Amniotic stem cell (primary cell): ENCODE data around the gene ANK2.

ENCODE experiments used
- DNase-seq: peaks from one replicate; lab custom pipeline; 2025; lab: John Stamatoyannopoulos, UW

The ANK2 gene

DNA sequence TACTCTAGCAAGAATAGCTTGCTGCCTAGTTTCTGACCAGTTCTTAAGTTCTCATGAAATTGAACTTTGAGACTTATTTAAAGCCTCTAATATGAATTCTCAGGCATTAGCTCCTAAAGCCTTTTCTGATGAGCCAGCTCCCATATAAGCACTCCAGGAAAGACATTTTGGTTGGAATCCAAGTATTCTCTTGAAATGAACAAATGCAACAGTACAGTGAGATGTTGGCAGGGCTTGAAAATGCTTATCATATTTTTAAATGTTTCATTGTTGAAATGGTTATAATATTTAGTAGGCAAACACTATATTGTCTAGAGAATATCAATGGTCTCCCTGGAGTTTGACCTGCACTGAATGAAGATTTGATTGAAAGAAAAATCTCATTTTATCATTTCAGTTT, 240.3 kb downstream of the ANK2 start:
- peak; percentile 23 for DNase-seq

DNA sequence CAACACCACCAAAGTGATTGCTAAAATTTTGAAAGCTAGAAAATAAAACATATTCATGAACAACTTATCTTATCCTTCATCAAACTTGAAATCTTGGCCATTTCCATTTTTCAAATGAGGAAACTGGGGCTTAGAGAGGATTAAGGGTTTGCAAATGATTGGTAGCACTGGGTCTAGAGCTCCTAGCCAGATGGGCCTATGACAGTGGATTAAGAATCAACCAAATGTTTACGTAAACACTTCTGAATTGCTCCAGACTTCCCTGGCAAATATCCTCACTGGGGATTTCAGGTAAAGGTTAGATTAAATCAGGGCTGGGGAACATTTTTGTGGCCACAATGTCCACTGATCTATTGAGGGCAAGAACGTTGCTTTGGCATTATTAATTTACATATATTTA, 241.2 kb downstream of the ANK2 start:
- no peak for DNase-seq

DNA sequence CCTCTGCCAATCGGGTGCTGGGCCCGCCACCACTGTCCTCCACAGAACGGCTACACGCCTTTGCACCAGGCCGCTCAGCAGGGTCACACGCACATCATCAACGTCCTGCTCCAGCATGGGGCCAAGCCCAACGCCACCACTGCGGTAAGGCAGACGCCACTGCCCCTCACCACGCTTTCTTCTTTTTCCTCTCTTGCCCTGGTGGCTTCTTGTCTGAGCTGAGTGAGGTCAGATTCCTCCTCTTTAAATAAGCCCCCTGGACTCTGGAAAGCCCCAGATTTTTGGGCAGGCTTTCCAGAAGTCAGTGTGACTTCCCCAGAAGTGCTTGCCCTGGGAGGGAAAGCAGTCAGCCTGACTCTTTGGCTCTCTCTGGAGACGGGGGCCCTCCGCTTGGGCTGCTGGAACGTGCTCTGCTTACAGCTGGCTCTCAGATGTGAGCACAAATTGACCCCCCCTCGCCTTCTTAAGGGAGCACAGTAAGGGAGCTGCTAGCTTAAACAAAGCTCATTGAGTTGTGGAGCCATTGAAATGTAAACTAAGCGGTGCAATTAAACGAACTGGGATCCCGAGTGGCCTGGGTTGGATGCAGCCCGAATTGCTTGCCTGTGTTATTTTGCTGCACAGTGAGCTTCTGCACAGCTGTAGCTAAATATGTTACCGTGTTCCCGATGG, 243.1 kb downstream of the ANK2 start:
- DNase-seq = no peak

DNA sequence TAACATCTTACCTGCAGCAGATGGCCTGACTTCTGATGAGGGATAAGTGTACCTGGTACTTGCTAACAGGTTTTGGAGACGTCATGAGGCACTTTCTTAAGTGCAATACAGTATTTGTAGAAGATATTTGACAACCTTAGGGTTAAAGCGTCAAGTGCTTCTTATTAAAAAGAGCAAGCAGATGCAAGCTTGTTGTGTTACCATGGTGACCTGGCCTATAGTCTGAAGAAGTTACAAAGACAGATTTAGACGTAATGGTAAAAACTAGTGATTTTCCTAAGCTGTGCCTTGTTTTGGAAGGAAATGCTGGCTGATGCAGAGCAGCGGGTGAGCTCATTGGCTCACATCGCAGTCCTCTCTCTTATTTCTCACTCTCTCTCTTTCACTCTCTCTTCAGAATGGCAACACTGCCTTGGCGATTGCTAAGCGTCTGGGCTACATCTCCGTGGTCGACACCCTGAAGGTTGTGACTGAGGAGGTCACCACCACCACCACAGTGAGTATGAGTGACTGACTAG, 243.6 kb downstream of the ANK2 start:
- no peak for DNase-seq

DNA sequence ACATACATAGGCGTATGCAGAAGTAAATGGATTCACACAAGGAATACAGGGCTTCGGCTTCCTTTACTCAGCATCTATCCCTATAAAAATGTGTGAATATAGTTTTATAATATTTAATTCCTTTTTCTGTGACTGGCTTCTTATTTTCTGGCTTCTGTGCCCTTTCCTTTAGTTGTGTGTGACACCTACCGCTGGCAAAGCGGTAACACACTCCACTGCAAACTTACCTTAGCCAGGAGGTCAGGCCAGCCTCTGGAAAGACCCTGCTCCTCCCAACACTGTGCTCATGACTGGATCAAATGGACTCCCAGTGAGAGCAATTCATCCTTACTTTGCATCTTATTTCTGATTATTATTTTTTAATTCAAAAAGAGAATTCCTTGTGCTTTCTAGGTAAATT, 244.2 kb downstream of the ANK2 start:
- no peak for DNase-seq

DNA sequence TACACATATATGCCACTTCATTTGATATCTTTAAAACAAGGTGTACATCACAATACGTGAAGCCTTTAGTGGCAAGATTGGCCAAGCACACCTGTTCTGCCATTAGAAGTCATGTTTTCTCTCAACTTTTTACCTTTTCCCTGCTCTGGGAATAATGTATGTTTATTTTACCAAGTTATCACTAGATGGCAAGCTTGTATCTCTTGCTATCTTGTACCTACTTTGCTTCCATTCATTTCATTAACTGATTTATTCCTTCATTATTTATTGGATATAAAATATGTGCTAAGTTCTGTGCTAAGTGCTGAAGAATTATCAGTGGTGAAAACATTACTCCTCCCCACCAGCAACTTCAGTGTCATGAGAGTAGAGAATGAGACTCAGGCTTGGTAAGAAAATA, 245.5 kb downstream of the ANK2 start:
- no peak for DNase-seq

DNA sequence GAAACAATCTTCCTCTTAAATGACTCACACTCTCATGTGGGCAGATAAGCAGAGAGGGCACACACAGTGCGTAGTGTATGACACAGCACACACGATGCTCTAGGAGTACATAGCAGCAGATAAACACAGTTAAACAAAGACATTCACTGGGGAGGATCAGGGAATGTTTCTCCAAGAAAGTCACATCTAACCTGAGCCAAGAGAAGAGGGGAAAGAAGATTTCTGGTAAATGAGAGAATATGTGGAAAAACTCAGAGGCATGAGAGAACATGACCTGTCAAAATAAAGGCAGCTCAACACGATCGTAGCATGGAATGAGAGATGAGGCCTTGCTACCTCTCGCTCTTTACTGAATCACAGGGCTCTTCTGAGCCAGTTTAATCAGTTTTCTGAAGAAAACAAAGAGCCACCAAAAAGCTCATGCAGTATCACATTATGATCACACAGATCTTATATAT, 251.0 kb downstream of the ANK2 start:
- no peak for DNase-seq

DNA sequence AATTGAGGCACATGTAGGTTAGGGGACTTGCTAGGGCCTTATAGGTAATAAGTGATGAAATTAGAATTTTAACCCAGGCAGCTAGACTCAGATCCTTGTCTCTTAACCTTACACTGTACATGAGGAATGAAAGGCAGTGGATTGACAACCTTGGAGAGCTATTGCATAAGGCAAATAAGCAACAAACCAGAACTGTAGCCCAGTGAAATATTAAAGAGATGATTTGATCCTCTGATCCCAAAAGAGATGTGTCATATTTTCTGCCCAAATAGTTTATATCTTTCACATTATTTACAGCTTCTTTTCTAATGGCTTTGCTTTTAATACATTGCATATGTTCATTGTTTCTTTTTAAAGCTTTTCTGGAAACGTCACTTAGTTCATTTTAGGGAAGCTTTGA, 252.6 kb downstream of the ANK2 start:
- DNase-seq = no peak

DNA sequence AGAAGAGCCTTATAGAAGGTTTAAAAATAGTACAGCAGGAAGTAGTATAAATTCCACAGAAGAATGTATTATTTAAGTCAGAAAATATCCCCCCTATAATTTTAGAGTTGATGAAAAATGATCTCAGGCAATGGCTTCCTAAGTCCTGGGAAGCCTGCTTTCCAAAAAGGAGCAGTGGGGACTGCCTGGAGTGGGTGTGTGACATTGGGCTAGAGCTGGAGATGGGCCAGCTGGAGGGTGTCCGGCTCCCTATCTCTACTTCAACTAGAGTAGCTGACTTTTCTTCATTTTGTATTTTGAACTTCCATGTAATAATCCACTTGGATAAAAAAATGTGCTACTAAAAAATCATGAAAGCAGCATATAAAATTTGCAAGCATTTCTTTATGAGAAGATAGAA, 253.9 kb downstream of the ANK2 start:
- DNase-seq = no peak

DNA sequence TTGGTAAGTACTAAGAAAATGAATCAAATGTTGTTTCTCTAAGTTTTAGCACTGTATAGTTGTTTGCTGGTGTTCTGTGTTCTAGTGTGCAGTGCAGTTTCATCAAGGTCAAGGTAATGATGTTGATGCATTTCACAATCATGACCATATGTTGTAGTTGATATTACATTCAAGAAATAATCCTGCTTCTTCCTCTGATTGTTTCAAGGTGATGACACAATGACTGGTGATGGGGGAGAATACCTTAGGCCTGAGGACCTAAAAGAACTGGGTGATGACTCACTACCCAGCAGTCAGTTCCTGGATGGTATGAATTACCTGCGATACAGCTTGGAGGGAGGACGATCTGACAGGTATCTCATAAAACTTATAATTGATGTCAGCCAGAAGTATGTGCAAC, 261.6 kb downstream of the ANK2 start:
- no peak for DNase-seq

DNA sequence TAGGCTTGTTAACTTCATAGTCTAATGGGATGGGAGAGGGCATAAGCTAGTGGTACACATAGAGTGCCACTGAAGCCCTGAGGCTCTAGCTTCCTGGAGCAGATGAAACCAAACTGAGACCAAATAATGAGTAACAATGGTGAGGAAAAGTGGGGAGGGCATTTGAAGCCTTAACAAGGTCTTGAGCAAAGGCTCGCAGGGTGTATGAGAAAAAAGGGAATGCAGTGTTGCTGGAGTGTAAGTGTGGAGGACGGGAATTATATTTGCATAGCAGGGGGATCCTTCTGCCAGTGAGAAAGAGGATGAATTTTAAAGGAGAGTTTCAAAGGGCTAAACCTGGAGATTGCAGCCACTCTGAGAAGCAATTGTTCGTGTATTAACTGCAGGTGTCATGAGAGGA, 263.1 kb downstream of the ANK2 start:
- DNase-seq = no peak

DNA sequence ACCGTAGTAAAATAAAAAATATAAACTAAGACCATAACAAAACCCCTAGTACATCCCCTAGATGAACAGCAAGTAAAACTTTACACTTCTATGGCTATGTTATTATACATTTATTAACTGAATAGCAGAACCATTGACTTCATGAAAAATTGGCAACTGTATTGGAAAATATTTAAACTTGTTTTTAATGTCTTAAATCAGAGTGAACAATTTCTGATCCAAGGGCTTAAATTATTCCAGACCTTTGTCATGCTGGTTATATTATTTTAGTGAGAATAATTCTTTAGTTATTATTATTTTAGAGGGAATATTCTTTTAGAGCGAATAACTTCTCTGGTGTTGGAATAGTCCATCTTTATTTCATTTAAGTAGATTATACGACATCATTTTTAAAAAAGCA, 265.0 kb downstream of the ANK2 start:
- no peak for DNase-seq

DNA sequence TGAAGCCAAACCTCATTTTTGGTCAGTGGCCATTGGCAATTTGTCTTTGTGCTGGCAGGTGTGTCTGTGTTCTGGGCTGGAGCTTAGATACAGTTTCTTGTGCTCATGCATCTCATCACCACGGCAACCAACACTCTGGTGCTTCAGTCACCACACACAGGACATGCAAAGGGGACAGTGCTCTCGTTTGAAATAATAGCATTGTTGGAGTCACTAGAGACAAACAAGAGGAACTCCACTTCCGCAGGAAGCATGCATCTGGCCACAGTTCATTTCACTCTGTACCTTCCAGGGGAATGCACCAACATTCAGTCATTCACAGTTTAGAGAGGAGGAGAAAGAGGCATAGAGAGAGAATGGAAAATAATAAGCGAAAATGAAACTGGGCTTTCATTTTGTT, 267.4 kb downstream of the ANK2 start:
- DNase-seq = no peak

DNA sequence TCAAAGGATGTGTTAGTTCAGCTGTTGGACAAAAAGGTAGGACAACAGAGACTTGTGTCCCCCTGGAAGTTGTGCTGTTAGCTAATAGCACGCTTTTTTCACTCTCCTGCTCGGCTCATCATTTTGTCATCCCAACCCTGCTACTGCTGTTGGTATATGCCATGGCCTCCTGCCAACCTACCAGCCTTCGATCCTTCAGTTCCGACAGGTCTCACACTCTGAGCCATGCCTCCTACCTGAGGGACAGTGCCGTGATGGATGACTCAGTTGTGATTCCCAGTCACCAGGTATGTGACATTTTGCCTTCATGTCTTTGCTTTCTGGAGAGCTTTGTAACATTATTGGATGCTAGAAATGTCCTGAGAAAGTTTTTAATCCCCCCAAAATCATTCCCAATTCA, 268.1 kb downstream of the ANK2 start:
- DNase-seq = no peak

DNA sequence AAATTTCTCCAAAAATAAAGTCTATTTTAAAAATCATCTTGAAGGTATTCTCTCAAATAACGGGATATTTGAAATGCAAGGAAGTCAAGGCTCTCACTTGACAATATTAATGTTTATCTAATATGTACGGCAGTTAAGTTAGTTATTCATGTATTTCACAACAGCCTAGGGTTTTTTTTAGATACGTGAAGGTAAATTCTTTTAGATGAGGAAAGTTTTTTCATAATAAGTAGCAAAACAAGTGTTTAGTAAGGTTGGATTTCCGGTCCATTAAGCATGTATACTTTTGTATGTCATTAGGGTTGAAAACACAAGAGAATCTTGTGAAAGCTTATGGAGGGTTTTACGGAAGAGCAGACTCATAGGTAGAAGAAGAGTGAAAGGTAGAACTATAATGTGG, 273.3 kb downstream of the ANK2 start:
- DNase-seq = no peak

DNA sequence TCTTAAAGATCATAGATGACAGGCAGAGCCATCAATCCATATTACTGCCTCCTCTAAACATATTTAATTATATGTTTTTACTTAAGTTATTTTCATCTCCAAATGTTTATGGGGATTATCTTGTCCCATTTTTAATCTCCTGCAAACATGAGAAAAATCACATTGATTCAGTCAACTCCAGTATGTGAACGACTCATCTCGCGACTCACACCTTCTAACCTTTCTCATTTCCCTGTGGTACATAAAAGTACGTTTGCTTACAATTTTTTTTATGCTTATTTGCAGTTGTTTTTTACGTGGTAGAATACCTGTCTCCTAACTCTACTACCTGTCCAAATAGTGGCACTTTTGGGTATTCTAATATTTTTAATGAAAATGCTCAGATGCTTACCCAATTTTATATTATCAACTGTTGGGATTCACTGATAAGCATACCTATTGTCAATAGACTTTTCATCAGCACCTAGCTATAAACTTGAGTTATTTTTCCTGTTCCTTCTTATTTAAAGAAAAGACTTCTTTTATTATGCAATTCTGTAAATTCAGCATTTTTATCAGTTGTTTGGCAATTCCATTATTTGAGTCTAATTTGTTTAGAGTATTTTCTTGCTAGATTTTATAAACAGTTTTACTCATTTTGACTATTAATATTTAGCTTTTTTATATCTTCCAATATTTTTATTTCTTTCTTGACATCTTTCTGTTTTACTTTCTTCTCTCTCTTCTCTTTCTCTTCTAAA, 276.6 kb downstream of the ANK2 start:
- DNase-seq = no peak

DNA sequence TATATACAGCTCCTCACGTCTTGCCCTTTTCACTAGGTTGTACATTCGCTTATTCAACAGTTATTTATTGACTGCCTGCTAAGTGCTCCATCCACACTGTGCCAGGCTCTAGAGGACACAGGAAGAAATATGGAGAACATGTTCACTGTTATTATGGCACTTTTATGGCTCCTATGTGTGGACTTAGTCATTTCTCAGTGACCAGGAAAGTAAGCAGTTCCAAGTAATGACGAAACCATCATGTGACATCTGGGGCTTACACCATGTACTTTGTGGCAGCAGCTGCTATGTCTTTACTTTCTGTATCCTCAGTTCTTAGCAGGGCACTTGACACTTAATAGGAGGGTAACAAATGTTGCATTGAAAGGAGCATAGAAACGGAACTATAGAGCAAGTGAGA, 278.0 kb downstream of the ANK2 start:
- DNase-seq = no peak

DNA sequence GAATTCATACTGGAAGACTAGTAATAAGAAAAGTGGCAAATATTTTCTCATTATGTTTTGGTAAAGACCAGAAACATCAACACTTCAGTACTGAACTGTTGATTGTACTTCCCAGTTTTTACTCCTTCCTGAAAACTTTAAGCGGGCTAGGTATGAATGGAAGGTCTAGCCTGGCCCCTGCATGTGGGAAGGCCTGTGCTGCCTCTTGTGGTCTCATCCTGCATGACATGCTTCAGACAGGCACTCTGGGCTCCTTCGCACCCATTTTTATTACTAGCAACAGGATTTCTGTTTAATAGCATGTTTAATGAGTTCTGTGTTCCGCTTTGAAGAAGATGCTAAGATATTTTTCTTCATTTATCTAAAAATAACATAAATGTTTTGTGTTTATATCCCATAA, 279.1 kb downstream of the ANK2 start:
- DNase-seq = no peak

DNA sequence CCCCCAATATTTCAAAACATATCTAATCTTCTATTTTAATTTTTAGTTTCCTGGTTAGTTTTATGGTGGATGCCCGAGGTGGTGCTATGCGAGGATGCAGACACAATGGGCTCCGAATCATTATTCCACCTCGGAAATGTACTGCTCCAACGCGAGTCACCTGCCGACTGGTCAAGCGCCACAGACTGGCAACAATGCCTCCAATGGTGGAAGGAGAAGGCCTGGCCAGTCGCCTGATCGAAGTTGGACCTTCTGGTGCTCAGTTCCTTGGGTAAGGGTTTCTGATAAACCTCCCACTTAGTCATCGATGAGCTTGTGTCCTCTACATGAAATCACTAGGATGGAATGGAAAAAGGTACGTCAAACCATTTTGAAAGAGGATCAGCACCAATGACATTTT, 280.7 kb downstream of the ANK2 start:
- no peak for DNase-seq

DNA sequence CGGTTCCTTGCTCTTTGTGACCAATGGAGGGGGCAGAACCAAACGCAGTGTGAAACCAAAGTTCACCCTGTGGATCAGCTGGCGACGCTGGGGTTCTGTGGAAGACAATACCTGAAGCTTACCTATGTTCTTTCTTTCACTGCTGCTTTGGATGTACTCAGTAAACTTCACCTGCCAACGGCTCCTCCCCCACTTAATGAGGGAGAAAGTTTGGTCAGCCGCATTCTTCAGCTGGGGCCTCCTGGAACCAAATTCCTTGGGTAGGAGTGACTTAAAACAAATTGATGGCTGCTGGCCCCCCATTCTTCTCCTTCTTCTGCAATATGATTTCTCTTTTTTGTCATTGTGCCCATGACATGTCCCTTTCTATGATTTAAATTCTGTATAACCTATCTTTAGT, 282.4 kb downstream of the ANK2 start:
- DNase-seq = no peak

DNA sequence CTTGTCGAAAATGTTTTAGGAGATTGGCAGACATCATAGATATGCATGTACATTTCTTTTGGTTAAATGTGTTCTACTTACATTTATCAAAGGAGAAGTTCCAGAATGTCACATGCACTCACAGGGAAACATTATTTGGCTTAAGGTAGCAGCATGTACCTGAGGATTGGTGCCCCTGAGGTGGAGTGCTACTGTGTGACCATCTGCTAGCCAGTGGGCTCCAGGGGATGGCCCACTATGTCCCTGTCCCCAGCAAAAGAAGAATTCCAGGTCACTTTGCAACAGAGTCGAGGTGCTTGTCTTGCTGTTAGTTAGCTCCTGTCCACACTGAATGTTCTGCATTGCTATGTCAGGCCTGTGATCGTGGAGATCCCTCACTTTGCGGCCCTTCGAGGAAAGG, 283.2 kb downstream of the ANK2 start:
- no peak for DNase-seq

DNA sequence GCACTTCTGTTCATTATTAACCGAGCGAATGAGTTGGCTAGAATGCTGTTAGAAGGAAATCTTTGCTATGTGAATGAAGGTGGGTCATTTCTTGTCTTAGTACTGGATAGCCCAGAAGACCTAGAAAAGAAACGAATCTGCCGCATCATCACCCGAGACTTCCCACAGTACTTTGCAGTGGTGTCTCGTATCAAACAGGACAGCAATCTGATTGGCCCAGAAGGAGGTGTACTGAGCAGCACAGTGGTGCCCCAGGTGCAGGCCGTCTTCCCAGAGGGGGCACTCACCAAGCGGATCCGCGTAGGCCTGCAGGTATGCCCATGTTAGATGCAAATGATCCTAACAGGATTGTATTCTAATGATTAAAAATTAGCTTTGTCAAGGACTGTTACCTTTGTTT, 286.3 kb downstream of the ANK2 start:
- no peak for DNase-seq

DNA sequence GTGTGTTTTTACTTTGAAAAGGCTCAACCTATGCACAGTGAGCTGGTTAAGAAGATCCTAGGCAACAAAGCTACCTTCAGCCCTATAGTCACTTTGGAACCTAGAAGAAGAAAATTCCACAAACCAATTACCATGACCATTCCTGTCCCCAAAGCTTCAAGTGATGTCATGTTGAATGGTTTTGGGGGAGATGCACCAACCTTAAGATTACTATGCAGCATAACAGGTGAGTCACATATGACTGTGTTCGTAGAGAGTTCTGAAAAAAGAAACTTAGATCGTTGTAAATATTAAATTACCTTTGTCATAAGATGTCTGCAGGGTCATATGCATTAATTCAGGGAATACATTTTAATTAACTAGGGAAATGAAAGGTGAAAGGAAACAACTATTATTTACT, 287.1 kb downstream of the ANK2 start:
- no peak for DNase-seq

DNA sequence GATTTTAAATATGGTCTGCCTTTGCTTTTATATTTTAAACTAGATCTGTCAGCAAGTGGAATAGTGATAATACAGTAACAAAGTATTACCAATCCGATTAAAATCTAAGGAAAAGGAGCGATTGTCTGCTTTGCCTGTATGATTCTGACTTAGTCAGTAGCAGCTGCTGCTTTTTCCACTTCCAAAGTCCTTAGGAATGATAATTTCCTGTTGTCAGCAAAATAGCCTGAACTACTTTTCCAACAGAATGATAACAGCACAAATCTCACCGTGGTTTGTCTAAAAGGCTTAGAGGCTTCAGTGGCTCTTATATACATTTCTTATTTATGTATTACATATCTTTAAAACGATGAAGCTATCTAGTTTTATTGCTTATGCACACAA, 290.0 kb downstream of the ANK2 start:
- DNase-seq = no peak
